Endothelial cell (in vitro differentiated cells): ENCODE results near the gene RASGEF1C. TPM values are rescaled to one million over a fixed set of nuclear protein-coding genes. Genes with fewer than 3 reads are reported as not detected.

Source experiments
- DNase-seq: peaks from one replicate; pipeline ENCODE4 v3.0.0; 2021; ENCODE audit warnings: low spot score
- H3K27ac Mint-ChIP-seq: one replicate; pipeline ENCODE4 v1.8.0; 2021; ENCODE audit warnings: mixed read lengths, inconsistent platforms; ENCODE audit not compliant: unreplicated experiment
- H3K27me3 Mint-ChIP-seq: one replicate; pipeline ENCODE4 v1.8.0; 2021; ENCODE audit warnings: mild to moderate bottlenecking, moderate library complexity, mixed read lengths, inconsistent platforms; ENCODE audit not compliant: unreplicated experiment
- H3K36me3 Mint-ChIP-seq: one replicate; pipeline ENCODE4 v1.8.0; 2021; ENCODE audit warnings: mild to moderate bottlenecking, low read depth, mixed read lengths, inconsistent platforms; ENCODE audit not compliant: unreplicated experiment
- H3K4me1 Mint-ChIP-seq: one replicate; pipeline ENCODE4 v1.8.0; 2021; ENCODE audit warnings: mild to moderate bottlenecking, mixed read lengths, inconsistent platforms; ENCODE audit not compliant: unreplicated experiment
- H3K4me3 Mint-ChIP-seq: one replicate; pipeline ENCODE4 v1.8.0; 2021; ENCODE audit warnings: mild to moderate bottlenecking, mixed read lengths, inconsistent platforms; ENCODE audit not compliant: unreplicated experiment
- H3K9me3 Mint-ChIP-seq: one replicate; pipeline ENCODE4 v1.8.0; 2021; ENCODE audit warnings: mixed read lengths, inconsistent platforms; ENCODE audit not compliant: unreplicated experiment
- CTCF ChIP-seq: fragments of 200-600 bp; sonication (generic); IDR thresholded peaks from one replicate; pipeline ENCODE4 v1.5.0; 2021; ENCODE audit warnings: antibody characterized with exemption; ENCODE audit not compliant: unreplicated experiment
- total RNA-seq: library from RNA; stranded (reverse); fragmentation: NEBNext Ultra II Directional; extraction: Animal tissue kit (Norgen Biotek cat#: 25700); gene quantifications from one replicate; pipeline ENCODE4 v1.2.1, GENCODE V29; 2021; ENCODE audit not compliant: unreplicated experiment

RASGEF1C gene
- total RNA-seq, 1 donor from 2014 or later = 0.64 TPM

- Mint-ChIP-seq H3K9me3 (no peaks in the 10 kb centered on the region), H3K27me3 (no peaks in the 10 kb centered on the region), H3K4me3 (no peak overlapping the region), H3K36me3 (no peaks in the 10 kb centered on the region), H3K4me1 (no peaks in the 10 kb centered on the region), H3K27ac (no peak overlapping the region)
- no peak for TF ChIP-seq CTCF
- DNase-seq = no peak
Measured at GRCh38 chr5:180197016-180197702, 11.9 kb downstream of the RASGEF1C start.

GRCh38 chr5:180194410-180195345, 14.3 kb downstream of the RASGEF1C start:
- Mint-ChIP-seq H3K27me3 (no peaks in the 10 kb centered on the region), H3K4me3 (no peak overlapping the region), H3K4me1 (no peaks in the 10 kb centered on the region), H3K9me3 (no peaks in the 10 kb centered on the region), H3K36me3 (no peaks in the 10 kb centered on the region), H3K27ac (no peak overlapping the region)
- TF ChIP-seq CTCF = no peak
- no peak for DNase-seq

GRCh38 chr5:180193749-180194375, 15.1 kb downstream of the RASGEF1C start:
- no peak for DNase-seq
- no peak overlapping the region for H3K4me3 Mint-ChIP-seq
- TF ChIP-seq CTCF = no peak
- H3K9me3 Mint-ChIP-seq = no peaks in the 10 kb centered on the region
- no peaks in the 10 kb centered on the region for H3K36me3 Mint-ChIP-seq
- H3K27me3 Mint-ChIP-seq = no peaks in the 10 kb centered on the region
- no peaks in the 10 kb centered on the region for H3K4me1 Mint-ChIP-seq
- H3K27ac Mint-ChIP-seq = no peak overlapping the region

GRCh38 chr5:180191716-180192115, 17.3 kb downstream of the RASGEF1C start:
- H3K4me3 Mint-ChIP-seq = no peak overlapping the region
- DNase-seq = no peak
- no peak for TF ChIP-seq CTCF
- H3K9me3 Mint-ChIP-seq = no peaks in the 10 kb centered on the region
- no peak overlapping the region for H3K27ac Mint-ChIP-seq
- H3K27me3 Mint-ChIP-seq = no peaks in the 10 kb centered on the region
- no peaks in the 10 kb centered on the region for H3K4me1 Mint-ChIP-seq
- H3K36me3 Mint-ChIP-seq = no peaks in the 10 kb centered on the region
